ENCODE results near the gene VWA3A. TPM values are rescaled to one million over a fixed set of nuclear protein-coding genes. Genes with fewer than 3 reads are reported as not detected.

The VWA3A gene
- total RNA-seq, 4 donors from 2014 or later: 0.24 TPM; not detected in 3

DNA sequence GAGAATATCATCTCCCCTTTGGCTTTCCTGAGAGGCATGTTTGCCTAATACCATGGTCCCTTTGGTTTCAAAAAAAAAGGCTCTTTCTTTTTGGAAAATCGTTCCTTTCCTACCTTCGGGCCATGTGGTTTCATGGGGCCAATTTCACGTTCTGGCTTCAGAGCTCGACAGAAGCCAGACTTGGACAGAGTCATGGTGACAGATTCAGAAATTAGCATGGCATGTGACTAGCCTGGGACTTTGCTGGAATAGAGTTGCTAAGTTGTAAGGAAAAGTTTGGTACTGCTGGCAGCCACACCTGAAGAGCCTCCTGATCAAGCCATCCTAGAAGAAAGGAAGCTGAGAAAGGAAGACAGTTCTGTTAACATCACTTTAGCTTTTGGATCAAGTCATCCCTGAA lies 2.4 kb upstream of the VWA3A start:
- DNase-seq (ENCODE audit: low spot score) (no peak), ATAC-seq (ENCODE audit: low FRiP score) (no peak)
- TF ChIP-seq, protein P1, sequence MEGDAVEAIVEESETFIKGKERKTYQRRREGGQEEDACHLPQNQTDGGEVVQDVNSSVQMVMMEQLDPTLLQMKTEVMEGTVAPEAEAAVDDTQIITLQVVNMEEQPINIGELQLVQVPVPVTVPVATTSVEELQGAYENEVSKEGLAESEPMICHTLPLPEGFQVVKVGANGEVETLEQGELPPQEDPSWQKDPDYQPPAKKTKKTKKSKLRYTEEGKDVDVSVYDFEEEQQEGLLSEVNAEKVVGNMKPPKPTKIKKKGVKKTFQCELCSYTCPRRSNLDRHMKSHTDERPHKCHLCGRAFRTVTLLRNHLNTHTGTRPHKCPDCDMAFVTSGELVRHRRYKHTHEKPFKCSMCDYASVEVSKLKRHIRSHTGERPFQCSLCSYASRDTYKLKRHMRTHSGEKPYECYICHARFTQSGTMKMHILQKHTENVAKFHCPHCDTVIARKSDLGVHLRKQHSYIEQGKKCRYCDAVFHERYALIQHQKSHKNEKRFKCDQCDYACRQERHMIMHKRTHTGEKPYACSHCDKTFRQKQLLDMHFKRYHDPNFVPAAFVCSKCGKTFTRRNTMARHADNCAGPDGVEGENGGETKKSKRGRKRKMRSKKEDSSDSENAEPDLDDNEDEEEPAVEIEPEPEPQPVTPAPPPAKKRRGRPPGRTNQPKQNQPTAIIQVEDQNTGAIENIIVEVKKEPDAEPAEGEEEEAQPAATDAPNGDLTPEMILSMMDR (IDR thresholded peaks at IDR 0.05): no peak

DNA sequence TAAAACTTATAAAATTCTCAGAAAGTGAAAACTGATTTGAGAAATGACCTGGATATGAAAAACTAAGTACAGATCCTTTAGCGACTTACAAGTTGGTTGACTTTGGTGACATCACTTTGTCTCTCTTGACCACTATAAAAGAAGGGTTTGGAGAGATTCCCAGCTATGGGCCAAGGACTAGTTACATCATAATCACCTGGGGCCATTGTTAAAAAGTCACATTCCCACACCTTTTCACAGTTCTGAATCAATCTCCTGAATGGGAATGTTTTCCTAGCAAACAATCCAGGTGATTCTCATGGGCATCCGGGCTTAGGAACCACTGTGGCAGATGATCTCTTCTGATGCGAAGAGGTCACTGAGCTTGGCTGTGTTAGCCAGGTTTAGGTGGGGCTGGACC lies 620 bp upstream of the VWA3A start:
- no peak for ATAC-seq (ENCODE audit: low FRiP score)
- no peak for DNase-seq (ENCODE audit: low spot score)
- TF ChIP-seq, protein P1 (IDR thresholded peaks at IDR 0.05): no peak

DNA sequence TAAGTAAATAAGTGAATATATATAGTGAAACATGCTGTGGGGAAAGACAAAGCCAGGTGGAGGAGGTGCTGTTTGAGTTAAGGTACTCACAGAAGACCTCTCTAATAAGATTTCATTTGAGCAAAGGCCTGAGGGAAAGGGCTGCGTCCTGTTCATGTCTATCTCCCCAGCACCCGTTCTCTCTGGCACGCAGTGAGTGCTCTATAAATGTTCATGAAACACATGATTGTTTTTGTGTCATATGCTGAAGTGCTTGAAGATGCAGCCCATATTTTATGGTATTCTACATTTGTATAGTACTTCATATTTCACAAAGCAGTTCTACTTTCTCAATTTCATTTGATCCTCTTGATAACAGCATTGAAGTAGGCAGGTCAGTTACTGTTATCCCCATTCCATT lies 990 bp downstream of the VWA3A start:
- ATAC-seq (ENCODE audit: low FRiP score): no peak
- no peak for DNase-seq (ENCODE audit: low spot score)
- TF ChIP-seq, protein P1 (IDR thresholded peaks at IDR 0.05): no peak

DNA sequence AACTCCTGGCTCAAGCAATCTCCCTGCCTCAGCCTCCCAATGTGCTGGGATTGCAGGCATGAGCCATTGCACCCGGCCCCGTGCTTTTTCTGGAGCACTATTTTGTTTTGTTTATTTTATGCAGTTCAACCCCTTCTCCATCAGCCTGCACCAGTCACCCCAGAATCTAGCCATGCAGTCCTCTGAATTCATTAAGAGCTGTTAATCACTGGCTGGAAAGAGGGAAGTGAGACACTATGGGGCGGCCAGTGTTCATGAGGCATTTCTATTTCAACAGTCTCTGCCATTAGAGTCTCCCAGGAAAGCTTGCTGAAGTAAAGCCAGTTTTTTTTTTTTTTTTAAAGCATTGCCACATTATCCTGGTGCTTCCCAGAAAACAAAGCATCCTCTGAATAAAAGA lies 1.7 kb downstream of the VWA3A start:
- TF ChIP-seq, protein P1 (IDR thresholded peaks at IDR 0.05): no peak
- DNase-seq (ENCODE audit: low spot score) (no peak), ATAC-seq (ENCODE audit: low FRiP score) (no peak)

DNA sequence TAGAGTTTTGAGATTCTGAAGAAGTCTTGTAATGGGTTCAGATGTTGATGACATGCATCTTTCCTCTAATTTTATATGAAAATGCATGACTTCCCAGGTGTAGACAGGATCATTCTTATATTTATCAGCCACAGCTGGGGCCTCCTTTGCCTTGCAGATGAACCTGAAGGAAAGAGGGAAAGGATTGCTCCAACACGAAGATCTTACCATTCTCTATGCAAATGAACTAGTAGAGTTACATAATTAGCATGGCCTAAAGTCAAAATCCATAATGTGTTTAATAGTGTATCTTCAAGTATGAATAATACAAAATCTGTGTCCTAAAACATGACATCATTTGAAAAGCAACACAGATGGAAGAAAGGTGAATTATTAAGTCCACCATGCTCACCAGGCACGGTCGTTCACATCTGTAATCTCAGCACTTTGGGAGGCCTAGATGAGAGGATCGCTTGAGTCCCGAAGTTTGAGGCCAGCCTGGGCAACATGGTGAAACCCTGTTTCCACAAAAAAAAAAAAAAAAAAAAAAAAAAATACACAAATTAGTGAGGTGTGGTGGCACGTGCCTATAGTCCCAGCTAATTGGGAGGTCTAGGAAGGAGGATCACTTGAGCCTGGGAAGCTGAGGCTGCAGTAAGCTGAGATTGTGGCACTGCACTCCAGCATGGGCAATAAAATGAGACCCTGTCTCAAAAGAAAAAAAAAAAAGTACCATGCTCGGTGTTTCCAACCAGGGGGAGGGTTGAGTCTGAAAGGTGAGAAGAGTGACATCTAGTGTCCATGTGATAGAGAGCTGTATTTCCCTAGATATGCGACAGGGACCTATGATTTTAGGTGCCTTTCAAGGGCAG lies 6.3 kb downstream of the VWA3A start:
- no peak for ATAC-seq (ENCODE audit: low FRiP score)
- TF ChIP-seq, protein P1 (IDR thresholded peaks at IDR 0.05): no peak
- DNase-seq (ENCODE audit: low spot score): no peak

DNA sequence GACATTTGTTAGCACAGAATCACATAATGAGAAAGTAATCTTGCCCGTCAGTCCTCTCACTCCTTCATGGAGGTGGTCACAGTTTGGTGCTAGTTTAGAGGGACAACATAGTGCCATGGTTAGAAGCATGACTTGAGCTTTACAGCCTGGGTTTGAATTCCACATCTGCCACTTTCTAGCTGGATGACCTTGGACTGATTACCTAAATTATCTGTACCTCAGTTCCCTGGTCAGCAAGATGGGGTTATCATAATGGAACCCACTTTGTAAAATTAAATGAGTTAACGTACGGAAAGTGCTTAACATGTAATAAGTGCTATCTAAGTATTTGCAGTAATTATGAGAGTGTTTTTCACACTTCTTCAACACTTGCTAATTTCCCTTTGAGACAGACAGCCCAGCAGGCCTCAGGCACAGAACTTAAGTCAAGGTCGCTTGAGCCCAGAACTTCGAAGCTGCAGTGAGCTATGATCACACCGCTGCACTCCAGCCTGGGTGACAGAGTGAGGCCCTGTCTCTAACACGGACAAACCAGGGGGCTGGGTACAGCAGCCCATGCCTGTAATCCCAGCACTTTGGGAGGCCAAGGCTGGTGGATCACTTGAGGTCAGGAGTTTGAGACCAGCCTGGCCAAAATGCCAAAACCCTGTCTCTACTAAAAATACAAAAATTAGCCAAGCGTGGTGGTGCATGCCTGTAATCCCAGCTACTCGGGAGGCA lies 7.1 kb downstream of the VWA3A start:
- ATAC-seq (ENCODE audit: low FRiP score): no peak
- TF ChIP-seq, protein P1 (IDR thresholded peaks at IDR 0.05): no peak
- DNase-seq (ENCODE audit: low spot score): no peak
